ENCODE data around the gene OR2G3.

OR2G3 gene

GRCh38 chr1:247576514-247576913, 28.9 kb upstream of the OR2G3 start:
- no peak for TF ChIP-seq CTCF (IDR thresholded peaks at IDR 0.05; ENCODE audit: low read depth, low read length)
- H3K27me3 ChIP-seq (ENCODE audit: insufficient read depth, low read depth, severe bottlenecking): peaks cover 51% of the 10 kb centered on the region
- no peak overlapping the region for H3K4me3 ChIP-seq (ENCODE audit: low read depth, low read length)
- no peaks in the 10 kb centered on the region for H3K9me3 ChIP-seq (ENCODE audit: severe bottlenecking)
- no peak for DNase-seq
- no peaks in the 10 kb centered on the region for H3K36me3 ChIP-seq
- no peak overlapping the region for H3K27ac ChIP-seq

GRCh38 chr1:247578946-247579460, 26.4 kb upstream of the OR2G3 start:
- no peak overlapping the region for H3K27ac ChIP-seq
- H3K27me3 ChIP-seq (ENCODE audit: insufficient read depth, low read depth, severe bottlenecking): peaks cover 38% of the 10 kb centered on the region
- DNase-seq: no peak
- no peaks in the 10 kb centered on the region for H3K9me3 ChIP-seq (ENCODE audit: severe bottlenecking)
- no peak overlapping the region for H3K4me3 ChIP-seq (ENCODE audit: low read depth, low read length)
- H3K36me3 ChIP-seq: no peaks in the 10 kb centered on the region
- TF ChIP-seq CTCF (IDR thresholded peaks at IDR 0.05; ENCODE audit: low read depth, low read length): no peak

- H3K36me3 ChIP-seq: no peaks in the 10 kb centered on the region
- H3K27me3 ChIP-seq (ENCODE audit: insufficient read depth, low read depth, severe bottlenecking): peaks cover 10% of the 10 kb centered on the region
- TF ChIP-seq CTCF (IDR thresholded peaks at IDR 0.05; ENCODE audit: low read depth, low read length): no peak
- DNase-seq: no peak
- H3K27ac ChIP-seq: no peak within 1 kb of the TSS
- H3K9me3 ChIP-seq (ENCODE audit: severe bottlenecking): no peaks in the 10 kb centered on the region
- H3K4me3 ChIP-seq (ENCODE audit: low read depth, low read length): no peak within 1 kb of the TSS
These were observed 17.3 kb upstream of the OR2G3 start, which contains the start of gene OR2G2 for GRCh38 chr1:247588060-247588459. Gene OR2G2, plus strand, starts transcription at chr1:247588360. Its CDS starts 0 bp downstream, at chr1:247588360.

GRCh38 chr1:247613405-247613804, 8.0 kb downstream of the OR2G3 start:
- H3K4me3 ChIP-seq (ENCODE audit: low read depth, low read length): no peak overlapping the region
- no peaks in the 10 kb centered on the region for H3K9me3 ChIP-seq (ENCODE audit: severe bottlenecking)
- H3K27me3 ChIP-seq (ENCODE audit: insufficient read depth, low read depth, severe bottlenecking): peaks cover 11% of the 10 kb centered on the region
- TF ChIP-seq CTCF (IDR thresholded peaks at IDR 0.05; ENCODE audit: low read depth, low read length): no peak
- no peaks in the 10 kb centered on the region for H3K36me3 ChIP-seq
- no peak for DNase-seq
- H3K27ac ChIP-seq: no peak overlapping the region

- Histone ChIP-seq H3K27me3 (ENCODE audit: insufficient read depth, low read depth, severe bottlenecking) (peaks cover 20% of the 10 kb centered on the region), H3K4me3 (ENCODE audit: low read depth, low read length) (no peak overlapping the region), H3K27ac (no peak overlapping the region), H3K36me3 (no peaks in the 10 kb centered on the region), H3K9me3 (ENCODE audit: severe bottlenecking) (no peaks in the 10 kb centered on the region)
- no peak for TF ChIP-seq CTCF (IDR thresholded peaks at IDR 0.05; ENCODE audit: low read depth, low read length)
- DNase-seq: no peak
These were observed 9.2 kb downstream of the OR2G3 start for GRCh38 chr1:247614625-247615024.

GRCh38 chr1:247627951-247628350, 22.6 kb downstream of the OR2G3 start:
- no peak for DNase-seq

More at GRCh38 chr1:247627951-247628350, 22.6 kb downstream of the OR2G3 start:
- no peak overlapping the region for H3K27ac ChIP-seq
- no peaks in the 10 kb centered on the region for H3K36me3 ChIP-seq
- H3K27me3 ChIP-seq (ENCODE audit: insufficient read depth, low read depth, severe bottlenecking): peaks cover 47% of the 10 kb centered on the region
- no peaks in the 10 kb centered on the region for H3K9me3 ChIP-seq (ENCODE audit: severe bottlenecking)
- TF ChIP-seq CTCF (IDR thresholded peaks at IDR 0.05; ENCODE audit: low read depth, low read length): no peak
- H3K4me3 ChIP-seq (ENCODE audit: low read depth, low read length): no peak overlapping the region

Data from WERI-Rb-1 (cell line).